Neural progenitor cell (in vitro differentiated cells): ENCODE results near the gene COX15. TPM values are rescaled to one million over a fixed set of nuclear protein-coding genes. Genes with fewer than 3 reads are reported as not detected.
"Not testable (repeated sequence)": the region's sequence is repeated elsewhere in the genome, so short reads cannot be mapped to it uniquely, and the experiment has no call there.

ENCODE experiments used
- DNase-seq: peaks from one replicate; pipeline ENCODE4 v3.0.0-alpha.2; 2016; ENCODE audit warnings: low spot score
- H2AFZ ChIP-seq: fragments of 200-600 bp; sonication (generic); replicated peaks from 2 replicates; pipeline ENCODE4 v1.6.1; 2016; ENCODE audit warnings: antibody characterized with exemption
- H3F3A ChIP-seq: fragments of 200-600 bp; sonication (generic); 2 replicates; pipeline ENCODE4 v1.6.1; 2016; ENCODE audit warnings: antibody characterized with exemption, low read depth
- H3K27ac ChIP-seq: fragments of 200-600 bp; sonication (generic); 2 replicates; pipeline ENCODE4 v1.5.1; 2016; ENCODE audit warnings: mild to moderate bottlenecking
- H3K27me3 ChIP-seq: fragments of 200-600 bp; sonication (generic); 2 replicates; pipeline ENCODE4 v1.6.1; 2016; ENCODE audit warnings: mild to moderate bottlenecking, moderate library complexity
- H3K36me3 ChIP-seq: fragments of 200-600 bp; sonication (generic); 2 replicates; pipeline ENCODE4 v1.5.1; 2016
- H3K4me1 ChIP-seq: fragments of 200-600 bp; sonication (generic); 2 replicates; pipeline ENCODE4 v1.6.1; 2016; ENCODE audit warnings: mixed run types
- H3K4me2 ChIP-seq: fragments of 200-600 bp; sonication (generic); 2 replicates; pipeline ENCODE4 v1.6.1; 2016
- H3K4me3 ChIP-seq: fragments of 200-600 bp; sonication (generic); 2 replicates; pipeline ENCODE4 v1.5.1; 2016
- H3K79me2 ChIP-seq: fragments of 200-600 bp; sonication (generic); 2 replicates; pipeline ENCODE4 v1.6.1; 2016; ENCODE audit warnings: low read depth
- H3K9ac ChIP-seq: fragments of 200-600 bp; sonication (generic); 2 replicates; pipeline ENCODE4 v1.6.1; 2016
- H3K9me3 ChIP-seq: fragments of 200-600 bp; sonication (generic); 2 replicates; pipeline ENCODE4 v1.5.1; 2016; ENCODE audit warnings: low read depth
- H4K20me1 ChIP-seq: fragments of 200-600 bp; sonication (generic); 2 replicates; pipeline ENCODE4 v1.6.1; 2016; ENCODE audit warnings: low read depth
- H3K27ac Mint-ChIP-seq: 3 replicates; pipeline ENCODE4 v1.8.0; 2021; ENCODE audit warnings: mixed read lengths
- H3K27me3 Mint-ChIP-seq: 2 replicates; pipeline ENCODE4 v1.8.0; 2022; ENCODE audit warnings: low read depth, mild to moderate bottlenecking, inconsistent platforms, moderate library complexity, mixed read lengths; ENCODE audit not compliant: insufficient read depth
- H3K36me3 Mint-ChIP-seq: 3 replicates; pipeline ENCODE4 v1.8.0; 2021; ENCODE audit warnings: mixed read lengths
- H3K4me1 Mint-ChIP-seq: 3 replicates; pipeline ENCODE4 v1.8.0; 2021; ENCODE audit warnings: mixed read lengths
- H3K4me3 Mint-ChIP-seq: 3 replicates; pipeline ENCODE4 v1.8.0; 2021; ENCODE audit warnings: mild to moderate bottlenecking, moderate library complexity, mixed read lengths
- H3K9me3 Mint-ChIP-seq: 3 replicates; pipeline ENCODE4 v1.8.0; 2020; ENCODE audit warnings: mixed read lengths
- CTCF ChIP-seq: fragments of 200-600 bp; sonication (generic); IDR thresholded peaks from 2 replicates; pipeline ENCODE4 v1.5.1; 2017; ENCODE audit warnings: antibody characterized with exemption, mild to moderate bottlenecking
- EZH2 ChIP-seq: fragments of 200-600 bp; sonication (generic); IDR thresholded peaks from 2 replicates; pipeline ENCODE4 v1.6.1; 2017; ENCODE audit warnings: antibody characterized with exemption, mild to moderate bottlenecking, moderate library complexity
- EZH2phosphoT487 ChIP-seq: fragments of 200-600 bp; sonication (generic); IDR thresholded peaks from 2 replicates; pipeline ENCODE4 v1.6.1; 2017; ENCODE audit warnings: antibody characterized with exemption
- total RNA-seq: library from RNA; depleted of rRNA; stranded (reverse); fragments of >200 nt; gene quantifications from 2 replicates; pipeline ENCODE4 v1.2.3, GENCODE V29; 2015; ENCODE audit warnings: low replicate concordance

The COX15 gene
- total RNA-seq, 1 donor from 2014 or later = 49.8 TPM

GRCh38 chr10:99750641-99751040 is 18.7 kb upstream of the COX15 start:
- Histone ChIP-seq H3K36me3 (peaks cover 31% of the 10 kb centered on the region), H3K27me3 (no peaks in the 10 kb centered on the region), H3F3A (no peaks in the 10 kb centered on the region)

GRCh38 chr10:99748823-99749451 is 17.0 kb upstream of the COX15 start:
- no peaks in the 10 kb centered on the region for H3F3A ChIP-seq
- no peak for TF ChIP-seq EZH2phosphoT487
- TF ChIP-seq CTCF = no peak
- TF ChIP-seq EZH2 = no peak
- no peak for DNase-seq
- no peaks in the 10 kb centered on the region for H3K9me3 ChIP-seq
- H3K27ac ChIP-seq = no peak overlapping the region
- Mint-ChIP-seq H3K27ac (no peak overlapping the region), H3K27me3 (no peaks in the 10 kb centered on the region), H3K4me1 (no peaks in the 10 kb centered on the region), H3K36me3 (peaks cover 14% of the 10 kb centered on the region), H3K4me3 (no peak overlapping the region), H3K9me3 (no peaks in the 10 kb centered on the region)
- no peaks in the 10 kb centered on the region for H3K4me1 ChIP-seq
- H3K9ac ChIP-seq = no peak overlapping the region
- H3K4me2 ChIP-seq = no peak overlapping the region
- H3K27me3 ChIP-seq = no peaks in the 10 kb centered on the region
- no peaks in the 10 kb centered on the region for H4K20me1 ChIP-seq
- H3K79me2 ChIP-seq = no peaks in the 10 kb centered on the region
- peaks cover 27% of the 10 kb centered on the region for H3K36me3 ChIP-seq
- H3K4me3 ChIP-seq = no peak overlapping the region
- no peak overlapping the region for H2AFZ ChIP-seq

More at GRCh38 chr10:99750641-99751040, 18.7 kb upstream of the COX15 start:
- TF ChIP-seq CTCF = no peak
- no peaks in the 10 kb centered on the region for H3K9me3 Mint-ChIP-seq
- no peaks in the 10 kb centered on the region for H4K20me1 ChIP-seq
- H3K27me3 Mint-ChIP-seq = no peaks in the 10 kb centered on the region
- DNase-seq = no peak
- no peak overlapping the region for H3K4me3 Mint-ChIP-seq
- no peak overlapping the region for H3K4me2 ChIP-seq
- no peak overlapping the region for H3K4me3 ChIP-seq
- no peak overlapping the region for H3K9ac ChIP-seq
- no peaks in the 10 kb centered on the region for H3K4me1 ChIP-seq
- H2AFZ ChIP-seq = no peak overlapping the region
- H3K36me3 Mint-ChIP-seq = peaks cover 13% of the 10 kb centered on the region
- no peaks in the 10 kb centered on the region for H3K9me3 ChIP-seq
- no peak overlapping the region for H3K27ac Mint-ChIP-seq
- no peak overlapping the region for H3K27ac ChIP-seq
- no peaks in the 10 kb centered on the region for H3K4me1 Mint-ChIP-seq
- H3K79me2 ChIP-seq = no peaks in the 10 kb centered on the region

GRCh38 chr10:99746166-99746565 is 14.2 kb upstream of the COX15 start:
- H3K4me1 ChIP-seq, H3K27ac Mint-ChIP-seq, H3K27me3 ChIP-seq, H3K9me3 ChIP-seq, H3K27ac ChIP-seq, H3K9ac ChIP-seq, H3K4me3 ChIP-seq, H4K20me1 ChIP-seq, H3K4me3 Mint-ChIP-seq, H2AFZ ChIP-seq, H3K4me1 Mint-ChIP-seq, H3K9me3 Mint-ChIP-seq, H3K4me2 ChIP-seq, H3K27me3 Mint-ChIP-seq, DNase-seq, H3K79me2 ChIP-seq, H3F3A ChIP-seq: not testable (repeated sequence)
- H3K36me3 ChIP-seq = peaks cover 26% of the 10 kb centered on the region
- peaks cover 27% of the 10 kb centered on the region for H3K36me3 Mint-ChIP-seq

GRCh38 chr10:99743841-99744240 is 11.9 kb upstream of the COX15 start:
- no peak overlapping the region for H3K4me3 Mint-ChIP-seq
- H2AFZ ChIP-seq = no peak overlapping the region
- peaks cover 37% of the 10 kb centered on the region for H3K36me3 ChIP-seq
- no peak overlapping the region for H3K27ac Mint-ChIP-seq
- H3K27me3 Mint-ChIP-seq = no peaks in the 10 kb centered on the region
- no peaks in the 10 kb centered on the region for H3K9me3 ChIP-seq
- no peaks in the 10 kb centered on the region for H3K4me1 Mint-ChIP-seq
- H3K4me3 ChIP-seq = no peak overlapping the region
- no peak overlapping the region for H3K9ac ChIP-seq
- peaks cover 3% of the 10 kb centered on the region for H3K79me2 ChIP-seq
- no peaks in the 10 kb centered on the region for H4K20me1 ChIP-seq
- peaks cover 45% of the 10 kb centered on the region for H3K36me3 Mint-ChIP-seq
- no peak overlapping the region for H3K27ac ChIP-seq
- no peaks in the 10 kb centered on the region for H3K4me1 ChIP-seq
- no peaks in the 10 kb centered on the region for H3F3A ChIP-seq
- TF ChIP-seq EZH2 (no peak), EZH2phosphoT487 (no peak), CTCF (no peak)
- no peaks in the 10 kb centered on the region for H3K27me3 ChIP-seq
- no peak for DNase-seq
- no peak overlapping the region for H3K4me2 ChIP-seq
- H3K9me3 Mint-ChIP-seq = peaks cover 18% of the 10 kb centered on the region
